ENCODE measurements around the gene SLC2A4RG. TPM values are rescaled to one million over a fixed set of nuclear protein-coding genes. Genes with fewer than 3 reads are reported as not detected.

The SLC2A4RG gene
- polyA plus RNA-seq, 2 donors: 43.8 to 77.5 TPM

DNA sequence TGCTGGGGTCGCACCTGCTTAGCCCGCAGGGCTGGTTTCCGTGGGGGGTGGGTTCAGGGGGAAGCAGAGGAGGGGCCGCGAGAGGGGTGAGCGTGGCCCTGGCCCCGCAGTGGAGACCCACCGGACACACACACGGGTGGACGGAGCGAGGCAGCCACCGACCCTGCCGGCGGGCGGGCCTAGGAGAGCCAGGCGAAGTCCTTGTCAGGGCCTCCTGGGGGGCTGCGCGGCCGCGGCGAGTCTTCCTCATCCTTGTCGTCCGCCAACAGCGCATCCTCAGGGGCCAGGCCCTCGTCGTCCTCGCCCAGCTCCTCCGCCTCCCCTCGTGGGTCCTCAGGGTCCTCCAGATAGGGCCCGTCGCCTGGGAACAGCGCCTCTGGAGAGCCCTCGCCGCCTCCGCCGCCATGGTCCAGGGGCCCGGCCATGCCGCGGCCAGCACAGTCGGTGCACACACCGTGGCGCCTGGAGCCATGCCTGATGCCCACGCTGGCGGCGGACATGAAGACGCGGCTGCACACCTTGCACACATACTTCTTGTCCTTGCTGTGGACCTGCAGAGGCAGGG lies 7.3 kb downstream of the SLC2A4RG start:
- Histone ChIP-seq H3K36me3 (ENCODE audit: control insufficient read depth in 2 of 2, insufficient read depth in 2 of 2, low read length in 1 of 2) (peaks cover 0 to 11% of the 10 kb centered on the region in 2 donors), H3K9me3 (ENCODE audit: control insufficient read depth in 2 of 2, insufficient read depth in 1 of 2, low read depth in 1 of 2, low read length in 1 of 2) (no peaks in the 10 kb centered on the region), H3K27ac (ENCODE audit: low read depth in 2 of 2, low read length in 1 of 2) (no peak overlapping the region), H3K27me3 (ENCODE audit: control insufficient read depth in 1 of 2, insufficient read depth in 2 of 2, low read length in 2 of 2) (no peaks in the 10 kb centered on the region), H3K4me3 (ENCODE audit: low read depth in 1 of 2, low read length in 2 of 2) (no peak overlapping the region), H3K4me1 (ENCODE audit: control insufficient read depth in 2 of 2, insufficient read depth in 2 of 2, low read length in 1 of 2) (no peaks in the 10 kb centered on the region)
- WGBS, 2 donors: 91 to 93% methylated on average over 46 to 47 of the region's 47 CpGs

DNA sequence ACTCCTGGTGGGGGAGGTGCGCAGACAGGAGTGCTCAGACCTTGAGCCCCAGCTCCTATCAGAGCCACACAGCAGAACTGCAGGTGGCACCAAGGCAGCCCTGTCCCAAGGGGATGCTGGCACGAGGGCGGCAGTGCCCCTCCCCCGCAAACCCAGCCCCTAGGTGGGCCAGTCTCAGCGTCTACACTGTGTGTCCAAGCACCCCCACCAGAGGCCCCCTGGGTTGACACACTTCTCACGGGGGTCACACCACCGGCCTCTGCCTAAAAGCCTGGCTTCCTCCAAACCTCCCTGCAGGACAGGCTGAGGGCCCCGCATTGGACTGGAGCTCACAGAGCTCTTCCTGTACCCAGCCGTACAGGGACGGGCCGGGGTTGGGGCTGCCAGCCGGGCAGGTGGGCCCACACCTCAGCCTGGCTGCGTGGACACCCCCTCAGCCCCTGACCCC lies 8.1 kb downstream of the SLC2A4RG start:
- Histone ChIP-seq H3K4me1 (ENCODE audit: control insufficient read depth in 2 of 2, insufficient read depth in 2 of 2, low read length in 1 of 2) (no peaks in the 10 kb centered on the region), H3K4me3 (ENCODE audit: low read depth in 1 of 2, low read length in 2 of 2) (no peak overlapping the region), H3K27me3 (ENCODE audit: control insufficient read depth in 1 of 2, insufficient read depth in 2 of 2, low read length in 2 of 2) (no peaks in the 10 kb centered on the region), H3K9me3 (ENCODE audit: control insufficient read depth in 2 of 2, insufficient read depth in 1 of 2, low read depth in 1 of 2, low read length in 1 of 2) (no peaks in the 10 kb centered on the region), H3K27ac (ENCODE audit: low read depth in 2 of 2, low read length in 1 of 2) (no peak overlapping the region), H3K36me3 (ENCODE audit: control insufficient read depth in 2 of 2, insufficient read depth in 2 of 2, low read length in 1 of 2) (peaks cover 0 to 7% of the 10 kb centered on the region in 2 donors)
- WGBS, 2 donors: 65 to 74% methylated on average over 13 of the region's 13 CpGs

GRCh38 chr20:63748070-63748933 lies 8.7 kb downstream of the SLC2A4RG start:
- no peaks in the 10 kb centered on the region for H3K4me1 ChIP-seq (ENCODE audit: control insufficient read depth in 2 of 2, insufficient read depth in 2 of 2, low read length in 1 of 2)
- H3K36me3 ChIP-seq (ENCODE audit: control insufficient read depth in 2 of 2, insufficient read depth in 2 of 2, low read length in 1 of 2): peaks cover 0 to 4% of the 10 kb centered on the region in 2 donors
- H3K4me3 ChIP-seq (ENCODE audit: low read depth in 1 of 2, low read length in 2 of 2): no peak overlapping the region
- H3K27ac ChIP-seq (ENCODE audit: low read depth in 2 of 2, low read length in 1 of 2): no peak overlapping the region
- H3K27me3 ChIP-seq (ENCODE audit: control insufficient read depth in 1 of 2, insufficient read depth in 2 of 2, low read length in 2 of 2): no peaks in the 10 kb centered on the region
- 78 to 79% methylated on average over 19 to 20 of the region's 20 CpGs for WGBS, 2 donors
- H3K9me3 ChIP-seq (ENCODE audit: control insufficient read depth in 2 of 2, insufficient read depth in 1 of 2, low read depth in 1 of 2, low read length in 1 of 2): no peaks in the 10 kb centered on the region

- H3K4me1 ChIP-seq (ENCODE audit: control insufficient read depth in 2 of 2, insufficient read depth in 2 of 2, low read length in 1 of 2): no peaks in the 10 kb centered on the region
- H3K27me3 ChIP-seq (ENCODE audit: control insufficient read depth in 1 of 2, insufficient read depth in 2 of 2, low read length in 2 of 2): no peaks in the 10 kb centered on the region
- no peaks in the 10 kb centered on the region for H3K9me3 ChIP-seq (ENCODE audit: control insufficient read depth in 2 of 2, insufficient read depth in 1 of 2, low read depth in 1 of 2, low read length in 1 of 2)
- H3K36me3 ChIP-seq (ENCODE audit: control insufficient read depth in 2 of 2, insufficient read depth in 2 of 2, low read length in 1 of 2): no peaks in the 10 kb centered on the region
- WGBS, 2 donors: 93 to 94% methylated on average over 11 of the region's 11 CpGs
- no peak overlapping the region for H3K4me3 ChIP-seq (ENCODE audit: low read depth in 1 of 2, low read length in 2 of 2)
- no peak overlapping the region for H3K27ac ChIP-seq (ENCODE audit: low read depth in 2 of 2, low read length in 1 of 2)
Measured at GRCh38 chr20:63748934-63749270, 9.3 kb downstream of the SLC2A4RG start.

DNA sequence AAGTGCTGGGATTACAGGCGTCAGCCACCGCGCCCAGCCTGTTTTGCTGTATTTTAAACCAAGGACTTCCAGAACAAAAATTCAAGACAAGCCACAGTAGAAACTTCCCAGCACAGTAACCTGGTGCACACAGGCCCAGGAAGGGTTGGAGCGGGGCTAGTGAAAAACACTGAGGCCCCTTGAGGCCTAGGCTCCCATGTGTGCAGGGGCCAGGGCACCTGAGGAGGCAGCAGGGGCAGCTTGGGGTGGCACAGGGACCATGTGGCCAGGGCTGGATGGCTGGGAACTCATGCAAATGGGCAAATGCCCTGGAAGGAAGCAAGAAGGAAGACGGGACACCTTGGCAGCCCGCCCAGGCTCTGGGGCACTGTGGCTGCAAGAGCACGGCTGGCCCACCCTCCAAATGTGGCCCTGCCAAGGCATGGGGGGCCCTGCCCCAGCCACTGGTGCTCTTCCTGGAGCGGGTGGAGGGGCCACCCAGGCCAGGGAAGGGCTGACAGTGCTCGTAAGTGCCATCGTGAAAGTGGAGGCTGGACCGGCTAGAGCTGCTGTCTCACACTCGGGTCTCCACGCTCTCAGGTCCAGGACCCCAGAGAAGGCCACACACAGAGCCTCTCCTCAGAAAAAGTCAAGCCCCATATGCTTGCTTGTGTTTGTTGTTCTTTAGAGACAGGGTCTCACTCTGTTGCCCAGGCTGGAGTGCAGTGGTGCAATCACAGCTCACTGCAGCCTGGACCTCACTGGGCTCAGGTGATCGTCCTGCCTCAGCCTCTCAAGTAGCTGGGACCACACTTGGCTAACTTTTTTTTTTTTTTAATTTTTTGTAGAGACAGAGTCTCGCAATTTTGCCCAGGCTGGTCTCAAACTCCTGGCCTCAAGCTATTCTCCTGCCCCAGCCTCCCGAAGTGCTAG lies 10.3 kb downstream of the SLC2A4RG start:
- H3K36me3 ChIP-seq (ENCODE audit: control insufficient read depth in 2 of 2, insufficient read depth in 2 of 2, low read length in 1 of 2): no peaks in the 10 kb centered on the region
- no peaks in the 10 kb centered on the region for H3K27me3 ChIP-seq (ENCODE audit: control insufficient read depth in 1 of 2, insufficient read depth in 2 of 2, low read length in 2 of 2)
- H3K27ac ChIP-seq (ENCODE audit: low read depth in 2 of 2, low read length in 1 of 2): no peak overlapping the region
- 89% methylated on average over 16 of the region's 16 CpGs for WGBS, 2 donors
- no peaks in the 10 kb centered on the region for H3K9me3 ChIP-seq (ENCODE audit: control insufficient read depth in 2 of 2, insufficient read depth in 1 of 2, low read depth in 1 of 2, low read length in 1 of 2)
- no peak overlapping the region for H3K4me3 ChIP-seq (ENCODE audit: low read depth in 1 of 2, low read length in 2 of 2)
- no peaks in the 10 kb centered on the region for H3K4me1 ChIP-seq (ENCODE audit: control insufficient read depth in 2 of 2, insufficient read depth in 2 of 2, low read length in 1 of 2)

- H3K4me1 ChIP-seq (ENCODE audit: control insufficient read depth in 2 of 2, insufficient read depth in 2 of 2, low read length in 1 of 2): no peaks in the 10 kb centered on the region
- no peaks in the 10 kb centered on the region for H3K9me3 ChIP-seq (ENCODE audit: control insufficient read depth in 2 of 2, insufficient read depth in 1 of 2, low read depth in 1 of 2, low read length in 1 of 2)
- H3K4me3 ChIP-seq (ENCODE audit: low read depth in 1 of 2, low read length in 2 of 2): no peak overlapping the region
- H3K27me3 ChIP-seq (ENCODE audit: control insufficient read depth in 1 of 2, insufficient read depth in 2 of 2, low read length in 2 of 2): no peaks in the 10 kb centered on the region
- H3K36me3 ChIP-seq (ENCODE audit: control insufficient read depth in 2 of 2, insufficient read depth in 2 of 2, low read length in 1 of 2): no peaks in the 10 kb centered on the region
- WGBS, 2 donors: 60 to 64% methylated on average over 26 of the region's 26 CpGs
- H3K27ac ChIP-seq (ENCODE audit: low read depth in 2 of 2, low read length in 1 of 2): no peak overlapping the region
Measured at GRCh38 chr20:63750807-63751470, 11.4 kb downstream of the SLC2A4RG start.

- 61 to 74% methylated on average over 38 to 42 of the region's 45 CpGs for WGBS, 2 donors
- no peaks in the 10 kb centered on the region for H3K36me3 ChIP-seq (ENCODE audit: control insufficient read depth in 2 of 2, insufficient read depth in 2 of 2, low read length in 1 of 2)
- no peak overlapping the region for H3K27ac ChIP-seq (ENCODE audit: low read depth in 2 of 2, low read length in 1 of 2)
- no peaks in the 10 kb centered on the region for H3K9me3 ChIP-seq (ENCODE audit: control insufficient read depth in 2 of 2, insufficient read depth in 1 of 2, low read depth in 1 of 2, low read length in 1 of 2)
- no peaks in the 10 kb centered on the region for H3K4me1 ChIP-seq (ENCODE audit: control insufficient read depth in 2 of 2, insufficient read depth in 2 of 2, low read length in 1 of 2)
- H3K27me3 ChIP-seq (ENCODE audit: control insufficient read depth in 1 of 2, insufficient read depth in 2 of 2, low read length in 2 of 2): no peaks in the 10 kb centered on the region
- no peak overlapping the region for H3K4me3 ChIP-seq (ENCODE audit: low read depth in 1 of 2, low read length in 2 of 2)
Measured at GRCh38 chr20:63751471-63752271, 12.1 kb downstream of the SLC2A4RG start.

DNA sequence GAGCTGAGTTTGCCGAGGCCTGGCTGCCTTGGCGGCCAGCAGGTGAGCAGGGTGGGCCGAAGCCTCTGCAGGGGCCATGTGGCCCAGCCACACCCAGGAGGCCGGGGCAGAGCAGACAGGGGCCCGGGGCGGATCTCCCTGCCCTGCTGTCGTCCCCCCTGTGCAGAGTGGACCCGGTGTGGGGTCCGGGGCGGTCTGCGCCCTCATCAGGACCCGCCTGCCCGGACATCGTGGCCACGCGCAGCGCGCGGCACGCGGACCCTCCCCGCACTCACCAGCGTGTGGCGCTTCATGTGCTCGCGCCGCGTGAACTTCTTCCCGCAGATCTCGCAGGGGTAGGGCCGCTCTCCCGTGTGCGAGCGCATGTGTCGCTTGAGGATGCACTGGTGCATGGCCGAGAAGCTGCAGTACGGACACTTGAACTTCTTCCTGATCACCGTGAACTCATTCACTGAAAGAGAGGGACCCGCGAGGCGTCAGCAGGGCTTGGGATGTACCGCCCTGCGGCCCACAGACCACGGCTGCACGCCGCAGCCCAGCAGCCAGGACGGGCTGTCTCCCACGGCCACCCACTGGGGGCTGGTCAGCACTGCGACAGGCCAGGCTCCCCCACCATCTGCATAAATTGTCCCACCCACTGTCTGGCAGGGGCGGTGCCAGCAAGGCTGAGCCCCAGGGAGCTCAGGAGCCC lies 13.0 kb downstream of the SLC2A4RG start:
- WGBS, 2 donors: 91% methylated on average over 48 to 50 of the region's 50 CpGs
- H3K4me3 ChIP-seq (ENCODE audit: low read depth in 1 of 2, low read length in 2 of 2): no peak overlapping the region
- H3K36me3 ChIP-seq (ENCODE audit: control insufficient read depth in 2 of 2, insufficient read depth in 2 of 2, low read length in 1 of 2): no peaks in the 10 kb centered on the region
- H3K4me1 ChIP-seq (ENCODE audit: control insufficient read depth in 2 of 2, insufficient read depth in 2 of 2, low read length in 1 of 2): no peaks in the 10 kb centered on the region
- H3K27me3 ChIP-seq (ENCODE audit: control insufficient read depth in 1 of 2, insufficient read depth in 2 of 2, low read length in 2 of 2): no peaks in the 10 kb centered on the region
- H3K9me3 ChIP-seq (ENCODE audit: control insufficient read depth in 2 of 2, insufficient read depth in 1 of 2, low read depth in 1 of 2, low read length in 1 of 2): no peaks in the 10 kb centered on the region
- H3K27ac ChIP-seq (ENCODE audit: low read depth in 2 of 2, low read length in 1 of 2): no peak overlapping the region
